Kidney epithelial cell (primary cell): ENCODE measurements around the gene IL1RN. TPM values are rescaled to one million over a fixed set of nuclear protein-coding genes. Genes with fewer than 3 reads are reported as not detected.
A peak's percentile ranks its signal among the peaks of the same experiment; 100 is the strongest.

Experiments
- DNase-seq: peaks from one replicate; pipeline ENCODE4 v3.0.0-alpha.2; 2010; ENCODE audit warnings: low read depth
- H3K27me3 ChIP-seq: 2 replicates; pipeline ENCODE4 v1.6.0; 2011; ENCODE audit warnings: low read length; ENCODE audit not compliant: control insufficient read depth, insufficient read depth
- H3K36me3 ChIP-seq: 2 replicates; pipeline ENCODE4 v1.5.1; 2011; ENCODE audit warnings: low read length; ENCODE audit not compliant: control insufficient read depth, insufficient read depth
- H3K4me3 ChIP-seq: 2 replicates; pipeline ENCODE4 v1.5.1; 2011; ENCODE audit warnings: low read depth, mild to moderate bottlenecking, control low read depth, low read length
- CTCF ChIP-seq: IDR thresholded peaks from 2 replicates; pipeline ENCODE4 v1.5.1; 2011; ENCODE audit warnings: mild to moderate bottlenecking, moderate library complexity, low read length, control low read depth, inconsistent platforms; ENCODE audit not compliant: insufficient read depth, poor library complexity, severe bottlenecking
- total RNA-seq: library from RNA; depleted of rRNA; stranded (reverse); fragments of >200 nt; gene quantifications from 2 replicates; pipeline ENCODE4 v1.2.3, GENCODE V29; 2015

Gene IL1RN
- 8.8 and 11.3 TPM in 2 replicates for total RNA-seq

GRCh38 chr2:113126845-113127645 lies at the start of gene IL1RN:
TSS of gene IL1RN (plus strand) at chr2:113127598. CDS start at chr2:113127625, 27 bp downstream.
- Histone ChIP-seq H3K27me3 (no peaks in the 10 kb centered on the region), H3K4me3 (no peak within 1 kb of the TSS), H3K36me3 (no peaks in the 10 kb centered on the region)
- DNase-seq: no peak
- TF ChIP-seq CTCF: no peak

- Histone ChIP-seq H3K36me3 (no peaks in the 10 kb centered on the region), H3K27me3 (no peaks in the 10 kb centered on the region), H3K4me3 (no peak overlapping the region)
- peak; percentile 23 for DNase-seq
- TF ChIP-seq CTCF: no peak
These were observed 49.5 kb upstream of the IL1RN start for GRCh38 chr2:113077921-113078320.

GRCh38 chr2:113078350-113078839 lies 49.0 kb upstream of the IL1RN start:
- TF ChIP-seq CTCF: no peak
- no peaks in the 10 kb centered on the region for H3K36me3 ChIP-seq
- H3K27me3 ChIP-seq: no peaks in the 10 kb centered on the region
- DNase-seq: peak; percentile 67
- H3K4me3 ChIP-seq: no peak overlapping the region

GRCh38 chr2:113079131-113079530 lies 48.3 kb upstream of the IL1RN start:
- no peak for TF ChIP-seq CTCF
- H3K27me3 ChIP-seq: no peaks in the 10 kb centered on the region
- peak; percentile 4 for DNase-seq
- no peaks in the 10 kb centered on the region for H3K36me3 ChIP-seq
- H3K4me3 ChIP-seq: no peak overlapping the region

GRCh38 chr2:113080134-113080533 lies 47.3 kb upstream of the IL1RN start:
- DNase-seq: no peak
- Histone ChIP-seq H3K4me3 (no peak overlapping the region), H3K36me3 (no peaks in the 10 kb centered on the region), H3K27me3 (no peaks in the 10 kb centered on the region)
- peak; percentile 85 for TF ChIP-seq CTCF
